Tibial artery (tissue), 4 donors: ENCODE results near the gene ZNF420.

Experiments used
- DNase-seq, 2 donors: peaks; one replicate each; pipeline ENCODE4 v3.0.0-alpha.2; 2019
- H3K27ac ChIP-seq, 2 donors: fragments of 200-600 bp; sonication (generic) in 1 of 2; 1 replicate in 1 of 2; 2 replicates in 1 of 2; pipeline ENCODE4 v1.5.1; 2018 to 2019; ENCODE audit warnings: mild to moderate bottlenecking in 1 of 2
- H3K27me3 ChIP-seq, 2 donors: fragments of 200-600 bp; sonication (generic) in 1 of 2; one replicate each; pipeline versions ENCODE4 v1.5.1 to v1.6.0; 2016 to 2019
- H3K36me3 ChIP-seq, 3 donors: fragments of 200-600 bp; sonication (generic) in 2 of 3; one replicate each; pipeline ENCODE4 v1.5.1; 2016 to 2019; ENCODE audit warnings: mild to moderate bottlenecking in 2 of 3
- H3K4me1 ChIP-seq, 4 donors: fragments of 200-600 bp; sonication (generic) in 2 of 4; 1 replicate in 3 of 4; 2 replicates in 1 of 4; pipeline ENCODE4 v1.5.1; 2016 to 2019
- H3K4me3 ChIP-seq, 2 donors: fragments of 200-600 bp; sonication (generic) in 1 of 2; 1 replicate in 1 of 2; 2 replicates in 1 of 2; pipeline ENCODE4 v1.5.1; 2018 to 2019; ENCODE audit warnings: mild to moderate bottlenecking in 2 of 2
- H3K9me3 ChIP-seq, 3 donors: fragments of 200-600 bp; sonication (generic) in 1 of 3; one replicate each; pipeline ENCODE4 v1.5.1; 2016 to 2019
- intact Hi-C: fragments of 100-400 bp; cut with DNase I; formaldehyde crosslinking; loops from one replicate; pipeline ENCODE4 v1.15.0; 2023; ENCODE audit warnings: low total_unique reads
- TF ChIP-seq, protein P1 (sequence below), 2 experiments: fragments of 200-600 bp in 1 of 2; fragments of 450-650 bp in 1 of 2; IDR thresholded peaks; one replicate each; pipeline ENCODE4 v1.5.1; 2017 to 2019; ENCODE audit warnings: antibody characterized with exemption in 2 of 2, mild to moderate bottlenecking in 1 of 2, moderate library complexity in 1 of 2

The ZNF420 gene

DNA sequence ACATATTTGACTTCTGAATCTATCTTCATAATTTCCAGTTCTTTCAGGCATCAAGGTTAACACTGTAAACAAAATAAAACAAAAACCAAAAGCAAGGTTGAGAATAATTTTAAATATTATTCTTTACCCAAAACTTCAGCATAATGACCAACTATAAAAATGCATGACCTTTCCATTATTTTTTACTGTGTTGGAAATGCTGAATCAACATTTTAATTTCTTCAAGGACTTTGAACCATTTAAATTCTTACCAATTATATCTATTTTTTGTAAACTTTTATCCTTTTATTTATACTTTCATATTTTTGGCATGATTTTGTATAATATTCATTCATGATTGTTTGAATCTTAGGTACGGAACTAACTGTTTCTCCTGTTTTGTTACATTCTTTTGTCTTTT, 87.4 kb downstream of the ZNF420 start:
- Histone ChIP-seq H3K4me3 (no peak overlapping the region), H3K27ac (no peak overlapping the region), H3K4me1 (no peaks in the 10 kb centered on the region), H3K9me3 (peaks cover 0 to 87% (median 36%) of the 10 kb centered on the region in 3 donors), H3K27me3 (no peaks in the 10 kb centered on the region), H3K36me3 (peaks cover 86 to 97% (median 94%) of the 10 kb centered on the region in 3 donors)
- TF ChIP-seq, protein P1, sequence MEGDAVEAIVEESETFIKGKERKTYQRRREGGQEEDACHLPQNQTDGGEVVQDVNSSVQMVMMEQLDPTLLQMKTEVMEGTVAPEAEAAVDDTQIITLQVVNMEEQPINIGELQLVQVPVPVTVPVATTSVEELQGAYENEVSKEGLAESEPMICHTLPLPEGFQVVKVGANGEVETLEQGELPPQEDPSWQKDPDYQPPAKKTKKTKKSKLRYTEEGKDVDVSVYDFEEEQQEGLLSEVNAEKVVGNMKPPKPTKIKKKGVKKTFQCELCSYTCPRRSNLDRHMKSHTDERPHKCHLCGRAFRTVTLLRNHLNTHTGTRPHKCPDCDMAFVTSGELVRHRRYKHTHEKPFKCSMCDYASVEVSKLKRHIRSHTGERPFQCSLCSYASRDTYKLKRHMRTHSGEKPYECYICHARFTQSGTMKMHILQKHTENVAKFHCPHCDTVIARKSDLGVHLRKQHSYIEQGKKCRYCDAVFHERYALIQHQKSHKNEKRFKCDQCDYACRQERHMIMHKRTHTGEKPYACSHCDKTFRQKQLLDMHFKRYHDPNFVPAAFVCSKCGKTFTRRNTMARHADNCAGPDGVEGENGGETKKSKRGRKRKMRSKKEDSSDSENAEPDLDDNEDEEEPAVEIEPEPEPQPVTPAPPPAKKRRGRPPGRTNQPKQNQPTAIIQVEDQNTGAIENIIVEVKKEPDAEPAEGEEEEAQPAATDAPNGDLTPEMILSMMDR (IDR thresholded peaks at IDR 0.05), result no peak
- intact Hi-C loops, result no loop called here
- DNase-seq, result no peak

DNA sequence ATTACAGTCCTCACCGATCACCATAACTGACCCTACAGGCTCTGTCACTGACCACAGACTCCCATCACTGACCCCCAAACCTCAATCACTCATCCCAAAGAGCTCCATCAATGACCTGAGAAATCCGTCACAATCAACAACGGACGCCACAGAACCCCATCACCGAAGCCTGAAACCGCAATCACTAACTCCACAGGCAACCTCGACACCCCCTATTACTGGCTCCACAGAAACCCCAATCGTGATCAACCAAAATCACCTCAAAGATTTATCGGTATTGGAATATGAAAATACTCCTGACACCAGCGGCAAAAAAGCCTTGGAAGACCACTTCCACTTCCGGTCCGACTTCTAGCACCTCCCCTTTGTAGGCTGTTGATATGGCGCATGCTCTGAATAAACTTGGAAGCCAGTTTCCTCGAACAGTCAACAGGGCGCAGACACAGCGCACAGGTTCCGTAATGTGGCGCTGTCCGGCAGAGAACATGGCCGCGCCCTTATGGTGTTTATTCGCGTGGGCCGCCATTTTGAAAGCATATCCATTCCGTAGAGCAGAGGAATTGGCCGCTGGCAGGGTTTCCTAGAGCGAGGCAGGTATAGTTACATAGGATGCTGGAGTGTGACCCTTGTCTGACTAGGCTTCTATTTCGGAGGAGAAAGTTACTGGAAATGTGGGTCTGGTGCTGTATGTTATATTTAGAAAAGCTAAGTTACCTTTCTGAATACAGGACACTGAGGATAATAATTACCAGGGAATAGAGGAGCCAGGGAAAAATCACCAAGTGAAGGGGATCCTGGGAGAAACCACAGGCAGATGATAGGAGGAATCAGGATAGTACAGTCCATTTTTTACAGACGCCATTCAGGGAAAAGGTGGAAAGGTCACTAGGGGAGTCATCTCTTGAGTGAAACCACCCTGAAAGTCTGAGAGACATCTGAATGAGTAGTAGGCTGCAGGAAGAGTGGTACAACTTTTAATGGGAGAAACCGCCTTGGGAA, 94.4 kb downstream of the ZNF420 start, which contains the start of gene ZNF585A:
ZNF585A (minus strand) TSS at position 328 of the 999 bp plus-strand sequence. CDS start 2,785 bp downstream, outside the sequence.
- TF ChIP-seq, protein P1 (IDR thresholded peaks at IDR 0.05), result no peak
- Histone ChIP-seq H3K27me3 (no peaks in the 10 kb centered on the region), H3K4me1 (peaks cover 0 to 8% (median 0%) of the 10 kb centered on the region in 4 donors), H3K4me3 (peak within 1 kb of the TSS; percentile 58 to 70), H3K36me3 (peaks cover 21 to 30% (median 24%) of the 10 kb centered on the region in 3 donors), H3K27ac (peak within 1 kb of the TSS; percentile 74 to 75), H3K9me3 (peaks cover 0 to 25% (median 6%) of the 10 kb centered on the region in 3 donors)
- DNase-seq, result peak; percentile 95
- intact Hi-C loops, result loop anchor here (5.0 kb wide), 1 partner anchor 45 kb away; the partner anchor contains the start of gene ZNF383
